Measurements from ENCODE around the gene PTPRK. TPM values are rescaled to one million over a fixed set of nuclear protein-coding genes. Genes with fewer than 3 reads are reported as not detected.

Gene PTPRK
- total and polyA plus RNA-seq, 10 of the 15 experiments (the other 5 are each of a cell fraction or from before 2014, with no cell fraction given), result 0.23 to 1.9 (median 0.55) TPM

DNA sequence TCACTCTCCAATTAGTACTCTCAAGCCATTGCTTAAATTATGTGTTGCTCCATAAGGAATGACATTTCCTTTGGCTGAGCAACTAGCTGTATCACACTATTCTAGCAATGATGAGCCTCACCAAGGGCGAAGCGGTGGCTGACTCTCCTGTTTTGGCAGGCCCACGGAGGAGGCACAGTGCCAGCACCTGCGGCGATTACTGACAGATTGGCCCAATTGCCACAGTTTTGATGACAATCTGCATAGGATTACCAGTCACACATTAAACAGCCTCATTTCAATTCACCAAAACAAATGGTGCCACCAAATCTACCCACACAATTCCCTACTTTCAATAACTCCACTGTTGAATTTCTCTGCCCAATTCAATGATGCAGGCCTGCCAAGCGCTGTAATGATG is 286.9 kb downstream of the PTPRK start:
- no TSS peak for BruUV-seq (replicated peaks)
- POLR2A ChIA-PET, result no interaction called here
- in situ Hi-C loops (cut with MboI), result no loop called here
- no peaks in the 10 kb centered on the region for H3K36me3 ChIP-seq (ENCODE audit: control insufficient read depth in 2 of 2, insufficient read depth in 2 of 2, low read length in 1 of 2)
- no peak for TF ChIP-seq NR2C1 (IDR thresholded peaks at IDR 0.05)
- no peak for TF ChIP-seq BHLHE40 (IDR thresholded peaks at IDR 0.05; ENCODE audit: borderline replicate concordance in 1 of 2, low read depth in 2 of 2, low read length in 1 of 2)
- TF ChIP-seq GATAD2B (conservative IDR thresholded peaks at IDR 0.05; ENCODE audit: low read depth), result no peak
- no peak for TF ChIP-seq SMAD1 (IDR thresholded peaks at IDR 0.05; ENCODE audit: low read depth, partially characterized antibody)
- TF ChIP-seq, protein P1, sequence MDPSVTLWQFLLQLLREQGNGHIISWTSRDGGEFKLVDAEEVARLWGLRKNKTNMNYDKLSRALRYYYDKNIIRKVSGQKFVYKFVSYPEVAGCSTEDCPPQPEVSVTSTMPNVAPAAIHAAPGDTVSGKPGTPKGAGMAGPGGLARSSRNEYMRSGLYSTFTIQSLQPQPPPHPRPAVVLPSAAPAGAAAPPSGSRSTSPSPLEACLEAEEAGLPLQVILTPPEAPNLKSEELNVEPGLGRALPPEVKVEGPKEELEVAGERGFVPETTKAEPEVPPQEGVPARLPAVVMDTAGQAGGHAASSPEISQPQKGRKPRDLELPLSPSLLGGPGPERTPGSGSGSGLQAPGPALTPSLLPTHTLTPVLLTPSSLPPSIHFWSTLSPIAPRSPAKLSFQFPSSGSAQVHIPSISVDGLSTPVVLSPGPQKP (IDR thresholded peaks at IDR 0.05; ENCODE audit: low read depth, low read length), result no peak
- TF ChIP-seq NFXL1 (IDR thresholded peaks at IDR 0.05; ENCODE audit: borderline replicate concordance), result no peak
- no peak for TF ChIP-seq YY1 (IDR thresholded peaks at IDR 0.05; ENCODE audit: low read depth, low read length)
- no peak for TF ChIP-seq JUNB (IDR thresholded peaks at IDR 0.05)
- TF ChIP-seq, protein P2, sequence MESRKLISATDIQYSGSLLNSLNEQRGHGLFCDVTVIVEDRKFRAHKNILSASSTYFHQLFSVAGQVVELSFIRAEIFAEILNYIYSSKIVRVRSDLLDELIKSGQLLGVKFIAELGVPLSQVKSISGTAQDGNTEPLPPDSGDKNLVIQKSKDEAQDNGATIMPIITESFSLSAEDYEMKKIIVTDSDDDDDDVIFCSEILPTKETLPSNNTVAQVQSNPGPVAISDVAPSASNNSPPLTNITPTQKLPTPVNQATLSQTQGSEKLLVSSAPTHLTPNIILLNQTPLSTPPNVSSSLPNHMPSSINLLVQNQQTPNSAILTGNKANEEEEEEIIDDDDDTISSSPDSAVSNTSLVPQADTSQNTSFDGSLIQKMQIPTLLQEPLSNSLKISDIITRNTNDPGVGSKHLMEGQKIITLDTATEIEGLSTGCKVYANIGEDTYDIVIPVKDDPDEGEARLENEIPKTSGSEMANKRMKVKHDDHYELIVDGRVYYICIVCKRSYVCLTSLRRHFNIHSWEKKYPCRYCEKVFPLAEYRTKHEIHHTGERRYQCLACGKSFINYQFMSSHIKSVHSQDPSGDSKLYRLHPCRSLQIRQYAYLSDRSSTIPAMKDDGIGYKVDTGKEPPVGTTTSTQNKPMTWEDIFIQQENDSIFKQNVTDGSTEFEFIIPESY (IDR thresholded peaks at IDR 0.05), result no peak
- no peak for TF ChIP-seq CHD1 (IDR thresholded peaks at IDR 0.05; ENCODE audit: low read depth, low read length)
- no peak for TF ChIP-seq MXI1 (IDR thresholded peaks at IDR 0.05; ENCODE audit: low read depth, low read length)
- TF ChIP-seq HDAC2 (IDR thresholded peaks at IDR 0.05), result no peak
- no peak for TF ChIP-seq TCF3 (IDR thresholded peaks at IDR 0.05; ENCODE audit: borderline replicate concordance, insufficient read depth, low read depth, low read length)
- H3K4me2 ChIP-seq (ENCODE audit: control insufficient read depth, insufficient read depth), result no peak overlapping the region
- H3K27me3 ChIP-seq (replicated peaks in 1 of 2; ENCODE audit: control insufficient read depth in 2 of 2, insufficient read depth in 2 of 2, low read length in 1 of 2), result no peaks in the 10 kb centered on the region
- 51% methylated on average over 6 of the region's 6 CpGs for WGBS (ENCODE audit: insufficient coverage, insufficient replicate concordance, low lambda C conversion rate, missing lambda C conversion rate)
- no peaks in the 10 kb centered on the region for H3K9me3 ChIP-seq (replicated peaks; ENCODE audit: control insufficient read depth, insufficient read depth, low read length)
- ATAC-seq (no peak), FAIRE-seq (no peak), DNase-seq (ENCODE audit: low read depth, low spot score) (no peak)
- CTCF ChIA-PET, result no interaction called here
- H3K9ac ChIP-seq (ENCODE audit: control insufficient read depth, insufficient read depth, low read length), result no peak overlapping the region
- RAD21 ChIA-PET (ENCODE audit: unreplicated experiment), result no interaction called here
- no peaks in the 10 kb centered on the region for H3K79me2 ChIP-seq (ENCODE audit: control insufficient read depth, insufficient read depth, low read length)
- H3K4me1 ChIP-seq (ENCODE audit: control insufficient read depth, insufficient read depth, low read length), result no peaks in the 10 kb centered on the region
- H4K20me1 ChIP-seq (ENCODE audit: control insufficient read depth, insufficient read depth), result no peaks in the 10 kb centered on the region
- intact Hi-C loops (cut with micrococcal nuclease; ENCODE audit: unreplicated experiment), result no loop called here
- no peak overlapping the region for H3K27ac ChIP-seq (ENCODE audit: control insufficient read depth, insufficient read depth)
- SMC1A ChIA-PET (ENCODE audit: uncharacterized antibody, unreplicated experiment), result no interaction called here
- no peak overlapping the region for H2AFZ ChIP-seq (ENCODE audit: control insufficient read depth, low read depth, low read length)
- no peak overlapping the region for H3K4me3 ChIP-seq

Measured in GM12878 (cell line).